CD14-positive monocyte (primary cell): ENCODE results near the gene RERE. TPM values are rescaled to one million over a fixed set of nuclear protein-coding genes. Genes with fewer than 3 reads are reported as not detected.

ENCODE experiments used
- DNase-seq, 3 donors: peaks; one replicate each; pipeline ENCODE4 v3.0.0-alpha.2; 2011 to 2022
- H2AFZ ChIP-seq: 2 replicates; pipeline ENCODE4 v1.6.0; 2012; ENCODE audit warnings: mild to moderate bottlenecking, low read depth, low read length, inconsistent platforms; ENCODE audit not compliant: insufficient read depth, poor library complexity, severe bottlenecking
- H3K27ac ChIP-seq, 2 donors: 1 replicate in 1 of 2; 2 replicates in 1 of 2; pipeline ENCODE4 v1.5.1; 2012 to 2013; ENCODE audit warnings: low read length in 2 of 2, control low read depth in 1 of 2, inconsistent platforms in 1 of 2, low read depth in 1 of 2, mild to moderate bottlenecking in 1 of 2
- H3K27me3 ChIP-seq, 2 donors: one replicate each; pipeline versions ENCODE4 v1.6.0 to v1.6.1; 2011 to 2013; ENCODE audit warnings: low read length in 2 of 2; ENCODE audit not compliant: control insufficient read depth in 2 of 2, insufficient read depth in 2 of 2
- H3K36me3 ChIP-seq, 2 donors: replicated peaks in 1 of 2; 1 replicate in 1 of 2; 2 replicates in 1 of 2; pipeline versions ENCODE4 v1.5.1 to v1.6.1; 2012 to 2013; ENCODE audit warnings: low read length in 2 of 2, control low read depth in 1 of 2, inconsistent platforms in 1 of 2, mild to moderate bottlenecking in 1 of 2; ENCODE audit not compliant: insufficient read depth in 2 of 2, control insufficient read depth in 1 of 2
- H3K4me1 ChIP-seq, 2 donors: 1 replicate in 1 of 2; 2 replicates in 1 of 2; pipeline versions ENCODE4 v1.5.1 to v1.6.1; 2012 to 2013; ENCODE audit warnings: low read length in 2 of 2, control low read depth in 1 of 2, inconsistent platforms in 1 of 2, mild to moderate bottlenecking in 1 of 2, moderate library complexity in 1 of 2; ENCODE audit not compliant: insufficient read depth in 2 of 2, control insufficient read depth in 1 of 2
- H3K4me2 ChIP-seq: replicated peaks from 2 replicates; pipeline ENCODE3; 2012; ENCODE audit warnings: low read length, moderate library complexity, mild to moderate bottlenecking; ENCODE audit not compliant: poor library complexity, severe bottlenecking; ENCODE audit errors: extremely low read depth
- H3K4me3 ChIP-seq, 3 experiments: fragments of 200-600 bp in 1 of 3; sonication (generic) in 1 of 3; replicated peaks in 1 of 3; 1 replicate in 2 of 3; 2 replicates in 1 of 3; pipeline ENCODE4 v1.5.1; 2011 to 2013; ENCODE audit warnings: low read length in 3 of 3, mild to moderate bottlenecking in 3 of 3, control low read depth in 2 of 3, low read depth in 2 of 3, inconsistent platforms in 1 of 3, moderate library complexity in 1 of 3
- H3K79me2 ChIP-seq: 2 replicates; pipeline ENCODE4 v1.6.0; 2012; ENCODE audit warnings: mild to moderate bottlenecking, control low read depth, inconsistent platforms, low read length, moderate library complexity; ENCODE audit not compliant: insufficient read depth
- H3K9ac ChIP-seq: 2 replicates; pipeline ENCODE4 v1.6.0; 2017; ENCODE audit warnings: low read length, mild to moderate bottlenecking; ENCODE audit not compliant: insufficient read depth, poor library complexity, severe bottlenecking
- H3K9me3 ChIP-seq, 2 donors: replicated peaks in 1 of 2; 1 replicate in 1 of 2; 2 replicates in 1 of 2; pipeline versions ENCODE4 v1.5.1 to v1.6.1; 2012 to 2013; ENCODE audit warnings: low read length in 2 of 2, control low read depth in 1 of 2; ENCODE audit not compliant: control insufficient read depth in 1 of 2, insufficient read depth in 1 of 2
- H4K20me1 ChIP-seq: 2 replicates; pipeline ENCODE4 v1.6.0; 2012; ENCODE audit warnings: mild to moderate bottlenecking, low read length, control low read depth, moderate library complexity; ENCODE audit not compliant: insufficient read depth
- H3K27ac Mint-ChIP-seq, 7 donors: one replicate each; pipeline ENCODE4 v1.8.0; 2020; ENCODE audit warnings: mild to moderate bottlenecking in 7 of 7, mixed read lengths in 7 of 7, moderate library complexity in 6 of 7, inconsistent platforms in 2 of 7
- H3K27me3 Mint-ChIP-seq, 3 donors: one replicate each; pipeline ENCODE4 v1.8.0; 2021 to 2022; ENCODE audit warnings: low read depth in 3 of 3, mild to moderate bottlenecking in 3 of 3, mixed read lengths in 3 of 3, moderate library complexity in 3 of 3, inconsistent platforms in 1 of 3
- H3K36me3 Mint-ChIP-seq, 2 donors: one replicate each; pipeline ENCODE4 v1.8.0; 2020; ENCODE audit warnings: mixed read lengths in 2 of 2, inconsistent platforms in 1 of 2, mild to moderate bottlenecking in 1 of 2
- H3K4me1 Mint-ChIP-seq: one replicate; pipeline ENCODE4 v1.8.0; 2020; ENCODE audit warnings: mild to moderate bottlenecking, mixed read lengths
- H3K4me3 Mint-ChIP-seq, 2 donors: one replicate each; pipeline ENCODE4 v1.8.0; 2020; ENCODE audit warnings: mild to moderate bottlenecking in 2 of 2, mixed read lengths in 2 of 2, moderate library complexity in 1 of 2
- H3K9me3 Mint-ChIP-seq, 7 donors: one replicate each; pipeline ENCODE4 v1.8.0; 2020 to 2022; ENCODE audit warnings: mixed read lengths in 7 of 7, mild to moderate bottlenecking in 6 of 7, moderate library complexity in 6 of 7, inconsistent platforms in 2 of 7
- WGBS: methylation state at CpG from one replicate; pipeline ENCODE4 v1.1.5; 2013; ENCODE audit warnings: missing lambda C conversion rate; ENCODE audit not compliant: insufficient coverage; 5-methylcytosine and 5-hydroxymethylcytosine counted together
- intact Hi-C, 2 donors: fragments of 100-400 bp; cut with micrococcal nuclease; formaldehyde crosslinking; loops; one replicate each; pipeline versions ENCODE4 v1.15.0 to v1.15.1; 2023
- polyA plus RNA-seq, 3 donors: library from polyadenylated mRNA; depleted of rRNA in 1 of 3; unstranded in 2 of 3; stranded (reverse) in 1 of 3; fragments of 300-500 nt in 2 of 3; fragments of >200 nt in 1 of 3; fragmentation: Illumina TruSeq in 2 of 3; gene quantifications; 1 replicate in 2 of 3; 2 replicates in 1 of 3; pipeline ENCODE4 v1.2.3, GENCODE V29; 2012 to 2021
- TF ChIP-seq, protein P1 (sequence below): fragments of 200-600 bp; IDR thresholded peaks from one replicate; pipeline ENCODE4 v1.8.0; 2022; ENCODE audit warnings: antibody characterized with exemption, mild to moderate bottlenecking

RERE gene
- polyA plus RNA-seq, 3 donors: 1.2 to 19.4 (median 3.8) TPM

DNA sequence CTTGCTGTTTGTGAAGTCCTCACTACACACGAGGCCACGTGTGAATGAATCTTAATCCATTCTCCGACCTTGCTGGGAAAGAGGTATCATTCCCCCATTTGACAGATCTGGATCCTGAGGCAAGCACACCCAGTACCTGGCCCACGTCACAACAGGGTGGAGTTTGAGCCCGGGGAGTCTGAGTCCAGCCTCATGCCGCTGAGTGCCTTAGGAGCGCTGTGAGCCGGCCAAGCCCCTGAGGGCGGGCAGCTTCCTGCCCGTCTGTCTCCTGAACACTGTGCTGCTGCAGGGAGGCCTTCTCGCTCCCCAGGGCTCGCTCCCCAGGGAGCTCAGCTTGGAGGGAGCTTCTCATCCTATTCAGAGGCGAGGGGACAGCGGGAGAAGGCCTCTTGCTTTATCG lies 469.8 kb downstream of the RERE start:
- TF ChIP-seq, protein P1, sequence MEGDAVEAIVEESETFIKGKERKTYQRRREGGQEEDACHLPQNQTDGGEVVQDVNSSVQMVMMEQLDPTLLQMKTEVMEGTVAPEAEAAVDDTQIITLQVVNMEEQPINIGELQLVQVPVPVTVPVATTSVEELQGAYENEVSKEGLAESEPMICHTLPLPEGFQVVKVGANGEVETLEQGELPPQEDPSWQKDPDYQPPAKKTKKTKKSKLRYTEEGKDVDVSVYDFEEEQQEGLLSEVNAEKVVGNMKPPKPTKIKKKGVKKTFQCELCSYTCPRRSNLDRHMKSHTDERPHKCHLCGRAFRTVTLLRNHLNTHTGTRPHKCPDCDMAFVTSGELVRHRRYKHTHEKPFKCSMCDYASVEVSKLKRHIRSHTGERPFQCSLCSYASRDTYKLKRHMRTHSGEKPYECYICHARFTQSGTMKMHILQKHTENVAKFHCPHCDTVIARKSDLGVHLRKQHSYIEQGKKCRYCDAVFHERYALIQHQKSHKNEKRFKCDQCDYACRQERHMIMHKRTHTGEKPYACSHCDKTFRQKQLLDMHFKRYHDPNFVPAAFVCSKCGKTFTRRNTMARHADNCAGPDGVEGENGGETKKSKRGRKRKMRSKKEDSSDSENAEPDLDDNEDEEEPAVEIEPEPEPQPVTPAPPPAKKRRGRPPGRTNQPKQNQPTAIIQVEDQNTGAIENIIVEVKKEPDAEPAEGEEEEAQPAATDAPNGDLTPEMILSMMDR: no peak
- Histone ChIP-seq H2AFZ (no peak overlapping the region), H3K79me2 (no peaks in the 10 kb centered on the region), H3K9ac (no peak overlapping the region), H3K9me3 (no peaks in the 10 kb centered on the region), H3K27me3 (no peaks in the 10 kb centered on the region), H4K20me1 (peaks cover 21% of the 10 kb centered on the region), H3K27ac (no peak overlapping the region), H3K4me2 (no peak overlapping the region), H3K36me3 (peaks cover 0 to 5% of the 10 kb centered on the region in 2 donors), H3K4me1 (no peaks in the 10 kb centered on the region), H3K4me3 (no peak overlapping the region)
- intact Hi-C loops: loop anchor here (2.0 to 5.0 kb wide), 5 partner anchors 317 to 681 kb away; no protein-coding TSS in a partner anchor
- no peak for DNase-seq
- Mint-ChIP-seq H3K27ac (no peak overlapping the region), H3K4me1 (peaks cover 2% of the 10 kb centered on the region), H3K4me3 (no peak overlapping the region), H3K9me3 (peaks cover 0 to 2% (median 0%) of the 10 kb centered on the region in 7 donors), H3K27me3 (peaks cover 3 to 7% (median 4%) of the 10 kb centered on the region in 3 donors), H3K36me3 (peaks cover 2 to 5% of the 10 kb centered on the region in 2 donors)
- WGBS: 88% methylated on average over 15 of the region's 15 CpGs

DNA sequence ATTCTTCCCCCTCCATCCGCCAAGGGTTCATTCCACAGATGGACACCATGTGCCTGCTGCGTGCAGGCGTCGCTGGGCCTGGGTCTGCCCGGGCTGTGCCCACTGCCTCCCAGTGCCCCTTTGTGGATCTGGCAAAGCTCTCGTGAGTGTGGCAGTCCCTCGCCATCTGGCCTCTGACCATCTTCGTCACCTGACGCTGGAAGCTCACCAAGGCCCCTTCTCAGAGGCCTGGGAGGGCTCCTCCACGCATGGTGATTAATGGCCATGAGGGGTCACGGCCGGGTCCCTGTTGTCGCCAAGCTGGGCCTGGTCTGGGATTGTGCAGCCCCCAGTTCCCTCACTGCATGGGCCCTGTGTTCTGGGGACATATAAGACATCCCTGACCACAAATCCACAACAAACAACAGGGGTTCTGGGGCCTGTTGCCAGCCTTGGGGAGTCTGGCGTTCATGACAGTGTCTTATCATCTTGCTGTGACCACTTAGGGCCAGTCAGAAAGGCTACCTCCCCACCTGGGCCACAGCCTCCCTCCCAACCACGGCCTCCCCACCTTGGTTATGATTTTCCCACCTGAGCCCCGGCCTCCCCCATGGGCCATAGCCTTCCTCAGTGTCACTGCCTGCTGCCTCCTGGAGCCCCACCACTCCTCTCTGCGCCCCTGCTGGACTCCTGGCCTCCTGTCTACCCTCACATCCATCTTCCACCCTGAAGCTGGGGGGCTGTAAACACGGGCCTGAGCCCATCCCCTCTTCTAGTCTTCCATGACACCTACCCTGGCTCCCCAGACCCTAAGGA lies 471.6 kb downstream of the RERE start:
- no peak for DNase-seq
- peaks cover 2% of the 10 kb centered on the region for H3K4me1 Mint-ChIP-seq
- intact Hi-C loops: loop anchor here (5.0 kb wide), 2 partner anchors 329 to 359 kb away; no protein-coding TSS in a partner anchor
- Histone ChIP-seq H4K20me1 (peaks cover 2% of the 10 kb centered on the region), H3K9ac (no peak overlapping the region), H3K27ac (no peak overlapping the region), H3K9me3 (no peaks in the 10 kb centered on the region), H3K36me3 (no peaks in the 10 kb centered on the region), H3K4me2 (no peak overlapping the region), H3K4me3 (no peak overlapping the region), H3K4me1 (no peaks in the 10 kb centered on the region), H3K79me2 (no peaks in the 10 kb centered on the region), H3K27me3 (no peaks in the 10 kb centered on the region), H2AFZ (no peak overlapping the region)
- WGBS: 84% methylated on average over 15 of the region's 18 CpGs
- H3K36me3 Mint-ChIP-seq: no peaks in the 10 kb centered on the region
- no peak overlapping the region for H3K4me3 Mint-ChIP-seq
- H3K9me3 Mint-ChIP-seq: peaks cover 0 to 2% (median 0%) of the 10 kb centered on the region in 7 donors
- peaks cover 4 to 7% (median 6%) of the 10 kb centered on the region in 3 donors for H3K27me3 Mint-ChIP-seq
- no peak overlapping the region for H3K27ac Mint-ChIP-seq
- TF ChIP-seq, protein P1: no peak
